MM.1S (cell line): ENCODE measurements around the gene SEPTIN10.

Experiments
- DNase-seq: peaks from one replicate; pipeline ENCODE4 v3.0.0-alpha.2; 2015
- H2AFZ ChIP-seq: fragments of 300-600 bp; sonication (generic); 2 replicates; pipeline ENCODE4 v1.6.0; 2016; ENCODE audit warnings: antibody characterized with exemption, low read length
- H3F3A ChIP-seq: fragments of 300-600 bp; sonication (generic); 2 replicates; pipeline ENCODE4 v1.6.1; 2016; ENCODE audit warnings: mild to moderate bottlenecking, antibody characterized with exemption, low read length, moderate library complexity, mixed read lengths; ENCODE audit not compliant: insufficient read depth
- H3K27ac ChIP-seq: fragments of 300-600 bp; sonication (generic); 2 replicates; pipeline ENCODE4 v1.5.1; 2016; ENCODE audit warnings: mild to moderate bottlenecking, low read length
- H3K27me3 ChIP-seq: fragments of 300-600 bp; sonication (generic); replicated peaks from 2 replicates; pipeline ENCODE4 v1.6.0; 2016; ENCODE audit warnings: low read length; ENCODE audit not compliant: insufficient read depth
- H3K36me3 ChIP-seq: fragments of 300-600 bp; sonication (generic); replicated peaks from 2 replicates; pipeline ENCODE4 v1.6.1; 2016; ENCODE audit warnings: mild to moderate bottlenecking, low read length, mixed read lengths; ENCODE audit not compliant: insufficient read depth
- H3K4me1 ChIP-seq: fragments of 300-600 bp; sonication (generic); 2 replicates; pipeline ENCODE4 v1.6.1; 2016; ENCODE audit warnings: low read length, mixed read lengths
- H3K4me2 ChIP-seq: fragments of 300-600 bp; sonication (generic); 2 replicates; pipeline ENCODE4 v1.6.0; 2016; ENCODE audit warnings: low read depth, low read length
- H3K4me3 ChIP-seq: fragments of 300-600 bp; sonication (generic); 2 replicates; pipeline ENCODE4 v1.5.1; 2016; ENCODE audit warnings: low read length, mixed read lengths
- H3K79me2 ChIP-seq: fragments of 300-600 bp; sonication (generic); 2 replicates; pipeline ENCODE4 v1.6.1; 2016; ENCODE audit warnings: mixed run types, low read length, mixed read lengths
- H3K9ac ChIP-seq: fragments of 300-600 bp; sonication (generic); 2 replicates; pipeline ENCODE4 v1.6.1; 2016; ENCODE audit warnings: low read length, mixed read lengths
- H3K9me2 ChIP-seq: fragments of 300-600 bp; sonication (generic); replicated peaks from 2 replicates; pipeline ENCODE4 v1.6.1; 2016; ENCODE audit warnings: mild to moderate bottlenecking, low read length, mixed read lengths; ENCODE audit not compliant: insufficient read depth
- H3K9me3 ChIP-seq: fragments of 300-600 bp; sonication (generic); replicated peaks from 2 replicates; pipeline ENCODE4 v1.6.1; 2016; ENCODE audit warnings: mild to moderate bottlenecking, low read length, mixed read lengths; ENCODE audit not compliant: insufficient read depth
- H4K20me1 ChIP-seq: fragments of 300-600 bp; sonication (generic); 2 replicates; pipeline ENCODE4 v1.6.1; 2016; ENCODE audit warnings: mild to moderate bottlenecking, low read length, moderate library complexity, mixed read lengths; ENCODE audit not compliant: insufficient read depth
- CTCF ChIP-seq: fragments of 300-600 bp; sonication (generic); IDR thresholded peaks from 2 replicates; pipeline ENCODE4 v1.5.1; 2016; ENCODE audit warnings: antibody characterized with exemption, low read length, mixed read lengths
- EZH2 ChIP-seq: fragments of 300-600 bp; sonication (generic); optimal IDR thresholded peaks from 2 replicates; pipeline ENCODE3; 2017; ENCODE audit warnings: low read depth, mild to moderate bottlenecking, antibody characterized with exemption, low read length, mixed read lengths
- EZH2phosphoT487 ChIP-seq: fragments of 300-600 bp; sonication (generic); IDR thresholded peaks from 2 replicates; pipeline ENCODE4 v1.6.1; 2018; ENCODE audit warnings: antibody characterized with exemption, low read length

Gene SEPTIN10

GRCh38 chr2:109602617-109603188 is 11.1 kb downstream of the SEPTIN10 start:
- peaks cover 87% of the 10 kb centered on the region for H3K79me2 ChIP-seq
- no peak for TF ChIP-seq EZH2
- TF ChIP-seq CTCF = no peak
- no peak for TF ChIP-seq EZH2phosphoT487
- no peak overlapping the region for H3K4me3 ChIP-seq

GRCh38 chr2:109601783-109602182 is 12.0 kb downstream of the SEPTIN10 start:
- no peak overlapping the region for H3K4me2 ChIP-seq
- no peak for DNase-seq
- no peaks in the 10 kb centered on the region for H3K9me2 ChIP-seq
- H3K9ac ChIP-seq = no peak overlapping the region
- H3K9me3 ChIP-seq = no peaks in the 10 kb centered on the region
- peaks cover 87% of the 10 kb centered on the region for H3K79me2 ChIP-seq
- H4K20me1 ChIP-seq = no peaks in the 10 kb centered on the region
- H3K4me1 ChIP-seq = peaks cover 7% of the 10 kb centered on the region
- H3F3A ChIP-seq = 0 out of 2 replicates have a peak, but pooled peaks cover 3% of the 10 kb centered on the region
- TF ChIP-seq EZH2 = no peak
- TF ChIP-seq CTCF = no peak
- no peak for TF ChIP-seq EZH2phosphoT487
- H3K36me3 ChIP-seq = no peaks in the 10 kb centered on the region
- no peak overlapping the region for H3K27ac ChIP-seq
- H2AFZ ChIP-seq = no peak overlapping the region
- no peaks in the 10 kb centered on the region for H3K27me3 ChIP-seq
- H3K4me3 ChIP-seq = no peak overlapping the region

More at GRCh38 chr2:109602617-109603188, 11.1 kb downstream of the SEPTIN10 start:
- Histone ChIP-seq H3K9ac (no peak overlapping the region), H3K27me3 (no peaks in the 10 kb centered on the region), H4K20me1 (no peaks in the 10 kb centered on the region), H3K4me2 (no peak overlapping the region), H3K4me1 (peaks cover 7% of the 10 kb centered on the region), H3K27ac (no peak overlapping the region), H3K9me3 (no peaks in the 10 kb centered on the region), H3K9me2 (no peaks in the 10 kb centered on the region), H2AFZ (no peak overlapping the region), H3K36me3 (no peaks in the 10 kb centered on the region), H3F3A (0 out of 2 replicates have a peak, but pooled peaks cover 3% of the 10 kb centered on the region)
- DNase-seq = no peak

- Histone ChIP-seq H3K36me3 (no peaks in the 10 kb centered on the region), H3K9ac (no peak overlapping the region), H3K4me3 (no peak overlapping the region), H3F3A (peaks cover 14% of the 10 kb centered on the region), H3K27me3 (no peaks in the 10 kb centered on the region), H3K9me3 (no peaks in the 10 kb centered on the region), H3K4me2 (no peak overlapping the region), H3K4me1 (peaks cover 30% of the 10 kb centered on the region), H3K9me2 (no peaks in the 10 kb centered on the region), H4K20me1 (no peaks in the 10 kb centered on the region), H3K79me2 (peaks cover 90% of the 10 kb centered on the region), H3K27ac (no peak overlapping the region), H2AFZ (no peak overlapping the region)
- DNase-seq = no peak
- TF ChIP-seq CTCF (no peak), EZH2 (no peak), EZH2phosphoT487 (no peak)
These were observed 16.5 kb downstream of the SEPTIN10 start for GRCh38 chr2:109597283-109597682.
